Measurements from ENCODE around the gene PTPRN2. TPM values are rescaled to one million over a fixed set of nuclear protein-coding genes. Genes with fewer than 3 reads are reported as not detected.

PTPRN2 gene
- total RNA-seq, 4 donors from 2014 or later: 2.0 to 9.5 (median 2.6) TPM

DNA sequence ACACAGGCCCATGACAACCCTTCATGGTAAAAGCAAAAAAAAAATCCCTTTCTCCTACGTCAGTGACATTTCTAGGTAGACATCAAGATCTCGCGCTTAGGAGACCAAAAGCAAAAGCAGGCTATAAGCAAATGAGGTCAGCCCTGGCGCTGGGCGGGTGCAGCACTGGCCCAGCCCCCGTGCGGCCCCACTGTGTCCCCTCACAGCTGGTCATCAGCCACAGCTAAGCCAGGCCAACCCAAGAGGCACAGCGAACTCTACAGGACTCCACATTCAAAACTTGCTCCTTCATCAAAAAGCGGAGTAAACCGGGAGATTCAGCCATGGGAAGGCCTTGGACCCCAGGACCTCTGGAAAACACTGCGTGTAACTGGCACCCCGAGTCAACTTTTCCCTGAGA, 113.7 kb downstream of the PTPRN2 start:
- ATAC-seq (ENCODE audit: low FRiP score) (no peak), DNase-seq (ENCODE audit: low spot score) (no peak)
- TF ChIP-seq, protein P1, sequence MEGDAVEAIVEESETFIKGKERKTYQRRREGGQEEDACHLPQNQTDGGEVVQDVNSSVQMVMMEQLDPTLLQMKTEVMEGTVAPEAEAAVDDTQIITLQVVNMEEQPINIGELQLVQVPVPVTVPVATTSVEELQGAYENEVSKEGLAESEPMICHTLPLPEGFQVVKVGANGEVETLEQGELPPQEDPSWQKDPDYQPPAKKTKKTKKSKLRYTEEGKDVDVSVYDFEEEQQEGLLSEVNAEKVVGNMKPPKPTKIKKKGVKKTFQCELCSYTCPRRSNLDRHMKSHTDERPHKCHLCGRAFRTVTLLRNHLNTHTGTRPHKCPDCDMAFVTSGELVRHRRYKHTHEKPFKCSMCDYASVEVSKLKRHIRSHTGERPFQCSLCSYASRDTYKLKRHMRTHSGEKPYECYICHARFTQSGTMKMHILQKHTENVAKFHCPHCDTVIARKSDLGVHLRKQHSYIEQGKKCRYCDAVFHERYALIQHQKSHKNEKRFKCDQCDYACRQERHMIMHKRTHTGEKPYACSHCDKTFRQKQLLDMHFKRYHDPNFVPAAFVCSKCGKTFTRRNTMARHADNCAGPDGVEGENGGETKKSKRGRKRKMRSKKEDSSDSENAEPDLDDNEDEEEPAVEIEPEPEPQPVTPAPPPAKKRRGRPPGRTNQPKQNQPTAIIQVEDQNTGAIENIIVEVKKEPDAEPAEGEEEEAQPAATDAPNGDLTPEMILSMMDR (IDR thresholded peaks at IDR 0.05): no peak

DNA sequence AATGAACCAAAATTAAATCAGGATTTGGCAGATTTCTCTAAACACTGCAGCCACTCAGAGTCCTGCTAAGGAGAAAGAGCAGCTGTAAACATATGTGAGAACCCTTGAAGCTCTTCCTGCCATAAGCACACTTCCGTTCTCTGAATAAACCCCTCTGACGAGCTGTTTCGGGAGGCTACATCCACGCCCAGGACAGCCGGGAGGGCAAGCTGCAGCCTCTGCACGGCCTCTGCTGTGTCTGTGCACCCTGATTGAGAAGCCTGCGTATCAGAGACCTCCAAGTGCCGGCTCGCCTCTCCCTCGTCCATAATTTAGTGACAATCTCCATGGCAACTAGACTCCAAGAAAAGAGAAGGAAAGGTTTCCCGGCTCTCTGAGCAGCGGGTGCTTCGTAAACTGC, 114.4 kb downstream of the PTPRN2 start:
- TF ChIP-seq, protein P1 (IDR thresholded peaks at IDR 0.05): no peak
- no peak for ATAC-seq (ENCODE audit: low FRiP score)
- no peak for DNase-seq (ENCODE audit: low spot score)

DNA sequence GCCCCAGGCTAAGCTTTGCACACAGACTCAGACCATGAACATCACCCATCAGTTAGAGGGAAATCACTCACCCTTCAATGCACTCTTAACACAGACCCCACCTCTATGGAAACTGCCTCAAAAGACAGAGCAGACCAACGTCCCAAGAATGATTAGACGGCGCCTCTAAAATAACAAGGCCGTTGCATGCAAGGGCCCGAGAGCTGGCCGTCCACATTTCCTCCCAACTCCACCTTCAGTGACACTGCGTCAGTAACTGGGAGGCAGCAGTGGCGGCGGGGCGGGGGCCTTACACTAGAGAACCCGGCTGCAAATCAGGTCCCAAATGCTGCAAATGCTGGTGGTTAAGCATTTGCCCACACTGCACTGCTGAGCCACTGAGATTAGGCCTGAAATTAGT, 115.0 kb downstream of the PTPRN2 start:
- ATAC-seq (ENCODE audit: low FRiP score): no peak
- TF ChIP-seq, protein P1 (IDR thresholded peaks at IDR 0.05): no peak
- no peak for DNase-seq (ENCODE audit: low spot score)

DNA sequence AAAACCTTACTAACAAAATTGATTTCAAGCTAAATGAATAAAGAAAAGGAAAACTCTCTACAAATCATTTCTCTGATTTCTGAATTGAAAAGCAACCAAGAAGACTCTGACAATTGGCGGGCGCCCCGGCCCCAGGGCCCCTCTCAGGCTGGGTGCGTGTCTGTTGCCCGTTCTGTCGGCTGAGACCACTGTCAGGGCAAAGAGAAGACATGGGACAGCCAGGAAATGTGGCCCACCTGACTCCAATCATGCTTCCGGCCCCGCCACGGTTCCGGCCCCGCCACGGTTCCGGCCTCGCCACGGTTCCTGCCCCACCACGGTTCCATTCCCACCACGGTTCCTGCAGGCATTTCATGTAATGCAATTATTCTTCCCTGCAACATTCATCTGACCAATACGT, 115.9 kb downstream of the PTPRN2 start:
- DNase-seq (ENCODE audit: low spot score) (no peak), ATAC-seq (ENCODE audit: low FRiP score) (no peak)
- TF ChIP-seq, protein P1 (IDR thresholded peaks at IDR 0.05): no peak

DNA sequence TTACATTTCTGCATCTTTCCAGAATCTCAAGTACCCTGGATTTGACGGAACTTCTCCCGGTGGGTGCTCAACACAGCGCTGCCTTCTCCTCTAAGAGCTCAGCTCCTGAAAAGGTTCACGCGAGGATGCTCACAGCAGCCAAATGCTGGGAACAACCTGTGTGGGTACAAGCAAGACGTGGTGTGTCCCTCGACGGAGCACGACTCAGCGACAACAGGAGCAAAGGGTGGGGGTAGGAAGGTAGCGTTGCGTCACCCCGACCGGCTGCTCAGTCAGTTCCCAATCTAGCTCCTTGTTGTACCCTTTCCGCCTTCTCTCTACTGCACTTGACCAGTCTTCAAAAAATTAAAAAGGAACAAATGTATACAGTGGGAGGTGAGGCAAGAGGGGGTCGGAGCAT, 117.3 kb downstream of the PTPRN2 start:
- TF ChIP-seq, protein P1 (IDR thresholded peaks at IDR 0.05): no peak

DNA sequence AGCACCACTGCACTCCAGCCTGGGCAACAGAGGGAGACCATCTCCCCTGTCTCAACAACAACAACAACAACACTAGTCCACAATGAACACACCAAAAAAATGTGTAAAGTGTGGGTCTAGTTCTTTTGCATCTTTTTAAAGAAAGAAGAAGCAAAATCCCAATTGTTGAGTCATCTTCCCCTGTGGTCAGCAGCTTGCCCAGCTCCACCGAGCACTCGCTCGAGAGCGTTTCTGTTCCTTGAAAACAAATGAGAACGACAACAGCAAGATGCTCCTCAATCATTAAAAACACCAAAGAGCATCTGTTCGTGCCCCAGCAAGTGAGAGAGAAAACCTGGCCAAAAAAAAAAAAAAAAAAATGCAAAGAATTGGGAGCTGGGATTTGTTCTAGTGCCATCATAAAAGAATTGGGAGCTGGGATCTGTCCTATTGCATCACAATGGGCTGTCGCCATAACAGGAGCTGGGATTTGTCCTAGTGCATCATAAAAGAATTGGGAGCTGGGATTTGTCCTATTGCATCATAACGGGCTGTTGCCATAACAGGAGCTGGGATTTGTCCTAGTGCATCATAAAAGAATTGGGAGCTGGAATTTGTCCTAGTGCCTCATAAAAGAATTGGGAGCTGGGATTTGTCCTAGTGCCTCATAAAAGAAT, 118.1 kb downstream of the PTPRN2 start:
- TF ChIP-seq, protein P1 (IDR thresholded peaks at IDR 0.05): no peak
- ATAC-seq (ENCODE audit: low FRiP score): no peak
- DNase-seq (ENCODE audit: low spot score): no peak

More for the DNA sequence above, 117.3 kb downstream of the PTPRN2 start:
- no peak for ATAC-seq (ENCODE audit: low FRiP score)
- DNase-seq (ENCODE audit: low spot score): no peak

DNA sequence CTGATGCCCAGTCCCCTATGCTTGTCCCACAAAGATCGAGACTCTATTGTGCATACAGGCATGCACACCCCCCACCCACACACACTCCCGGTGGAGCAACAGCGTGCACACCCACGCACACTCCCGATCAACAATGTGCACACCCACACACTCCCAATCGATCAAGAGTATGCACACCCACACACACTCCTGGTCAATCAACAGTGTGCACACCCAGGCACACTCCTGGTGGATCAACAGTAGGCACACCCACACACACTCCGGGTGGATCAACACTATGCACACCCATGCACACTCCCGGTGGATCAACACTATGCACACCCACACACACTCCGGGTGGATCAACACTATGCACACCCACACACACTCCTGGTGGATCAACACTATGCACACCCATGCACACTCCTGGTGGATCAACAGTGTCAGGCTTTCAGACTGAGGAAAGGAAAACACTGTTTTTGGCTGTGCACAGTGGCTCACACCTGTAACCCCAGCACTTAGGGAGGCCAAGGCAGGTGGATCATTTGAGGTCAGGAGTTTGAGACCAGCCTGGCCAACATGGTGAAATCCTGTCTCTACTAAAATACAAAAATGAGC, 118.8 kb downstream of the PTPRN2 start:
- DNase-seq (ENCODE audit: low spot score) (no peak), ATAC-seq (ENCODE audit: low FRiP score) (no peak)
- TF ChIP-seq, protein P1 (IDR thresholded peaks at IDR 0.05): no peak

Data from omental fat pad (tissue), 4 donors.